Measurements from ENCODE around the gene ZBP1.

Gene ZBP1

DNA sequence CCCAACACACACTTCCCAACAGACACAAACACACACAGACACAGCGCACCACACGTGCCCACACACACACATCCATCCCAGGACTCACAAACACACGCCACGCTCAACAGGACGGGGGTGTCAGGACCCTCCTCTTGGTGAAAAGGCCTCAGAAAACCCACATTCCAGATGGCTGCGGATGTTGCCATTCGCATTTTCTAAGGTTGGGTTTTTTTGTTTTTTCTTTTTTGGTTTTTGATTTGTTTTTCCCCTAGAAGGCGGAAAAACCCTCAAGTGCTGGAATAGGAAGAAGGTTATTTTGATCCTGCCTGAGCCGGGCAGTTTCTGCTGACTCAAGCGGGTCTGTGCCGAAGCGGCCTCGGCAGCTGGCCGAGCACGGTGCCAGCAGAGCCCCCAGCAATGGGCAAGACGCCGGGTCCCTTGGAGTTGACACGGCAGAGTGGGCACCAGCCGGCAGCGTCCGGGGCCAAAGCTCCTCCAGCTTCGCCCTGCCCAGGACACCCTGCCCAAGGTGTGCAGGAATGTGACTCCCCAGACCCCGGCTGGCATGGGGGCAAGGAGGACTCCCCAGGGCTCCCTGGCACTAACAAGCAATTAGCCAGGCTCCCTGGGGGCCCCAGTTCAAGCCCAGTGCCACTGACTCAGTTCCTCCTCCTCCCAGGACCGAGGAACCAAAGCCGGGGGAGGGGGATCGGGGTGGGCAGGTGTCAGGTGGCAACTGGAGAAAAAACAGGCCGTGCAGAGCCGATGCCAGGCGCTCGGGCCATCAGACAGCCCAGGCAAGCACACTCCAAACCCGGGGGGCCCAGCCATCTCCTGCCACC lies 40.9 kb upstream of the ZBP1 start:
- no peaks in the 10 kb centered on the region for H3K9me3 Mint-ChIP-seq
- peaks cover 6% of the 10 kb centered on the region for H3K36me3 Mint-ChIP-seq
- peaks cover 23% of the 10 kb centered on the region for H3K4me1 Mint-ChIP-seq
- H3K4me3 Mint-ChIP-seq = no peak overlapping the region
- no peaks in the 10 kb centered on the region for H3K27me3 Mint-ChIP-seq
- no peak overlapping the region for H3K27ac Mint-ChIP-seq

DNA sequence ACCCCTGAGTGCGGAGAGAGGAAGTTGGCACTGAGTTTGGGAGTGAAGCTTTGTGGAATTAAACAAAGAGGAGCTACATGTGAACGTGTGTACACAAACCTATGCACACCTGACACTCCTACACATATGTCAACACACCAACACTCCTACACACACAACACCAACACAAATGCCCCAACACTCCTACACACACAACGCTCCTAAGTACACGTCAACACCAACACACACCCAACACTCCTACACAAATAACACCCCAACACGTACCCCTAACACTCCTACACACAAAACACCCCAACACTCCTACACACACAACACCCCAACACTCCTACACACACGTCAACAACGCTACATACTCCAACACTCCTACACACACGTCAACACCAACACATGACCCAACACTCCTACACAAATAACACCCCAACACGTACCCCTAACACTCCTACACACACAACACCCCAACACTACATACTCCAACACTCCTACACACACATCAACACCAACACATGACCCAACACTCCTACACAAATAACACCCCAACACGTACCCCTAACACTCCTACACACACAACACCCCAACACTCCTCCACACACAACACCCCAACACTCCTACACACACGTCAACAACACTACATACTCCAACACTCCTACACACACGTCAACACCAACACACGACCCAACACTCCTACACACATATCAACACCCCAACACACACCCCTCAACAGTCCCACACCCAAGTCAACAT lies 40.1 kb upstream of the ZBP1 start:
- Mint-ChIP-seq H3K4me3 (no peak overlapping the region), H3K9me3 (no peaks in the 10 kb centered on the region), H3K27me3 (no peaks in the 10 kb centered on the region), H3K27ac (no peak overlapping the region), H3K36me3 (peaks cover 6% of the 10 kb centered on the region), H3K4me1 (peaks cover 23% of the 10 kb centered on the region)

DNA sequence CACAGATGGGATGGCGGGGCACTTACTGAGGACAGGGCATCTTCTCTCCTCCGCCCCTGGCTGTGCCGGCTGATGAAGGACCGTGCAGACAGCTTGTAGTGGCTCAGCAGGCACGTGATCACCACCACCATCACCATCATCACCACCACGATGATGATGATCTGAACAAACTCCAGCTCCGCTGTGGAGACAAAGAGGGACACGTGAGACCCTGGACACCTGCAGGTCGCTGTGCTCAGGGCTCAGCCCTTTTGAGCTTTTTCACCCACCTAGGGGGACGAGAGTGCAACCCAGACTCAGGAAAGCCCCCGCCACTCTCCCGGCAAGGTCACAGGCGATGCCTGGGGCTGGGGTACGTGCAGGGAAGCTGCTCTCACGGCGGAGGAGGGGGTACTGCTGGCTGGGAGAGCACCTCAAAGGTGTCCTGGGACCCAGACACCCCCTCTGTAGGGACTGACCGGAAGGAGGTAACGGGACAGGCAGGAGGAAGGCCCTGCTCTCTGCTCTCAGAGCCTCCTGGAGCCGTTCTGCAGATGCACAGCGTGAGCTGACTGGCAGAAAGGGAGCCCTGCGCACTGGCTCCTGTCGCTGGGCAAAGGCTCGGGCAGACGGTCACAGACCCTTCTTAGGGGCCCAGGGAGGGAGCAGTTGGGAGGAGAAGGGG lies 39.4 kb upstream of the ZBP1 start:
- no peaks in the 10 kb centered on the region for H3K27me3 Mint-ChIP-seq
- H3K36me3 Mint-ChIP-seq = peaks cover 6% of the 10 kb centered on the region
- H3K9me3 Mint-ChIP-seq = no peaks in the 10 kb centered on the region
- H3K27ac Mint-ChIP-seq = peak overlapping the region; percentile 51
- H3K4me3 Mint-ChIP-seq = no peak overlapping the region
- H3K4me1 Mint-ChIP-seq = peaks cover 24% of the 10 kb centered on the region

DNA sequence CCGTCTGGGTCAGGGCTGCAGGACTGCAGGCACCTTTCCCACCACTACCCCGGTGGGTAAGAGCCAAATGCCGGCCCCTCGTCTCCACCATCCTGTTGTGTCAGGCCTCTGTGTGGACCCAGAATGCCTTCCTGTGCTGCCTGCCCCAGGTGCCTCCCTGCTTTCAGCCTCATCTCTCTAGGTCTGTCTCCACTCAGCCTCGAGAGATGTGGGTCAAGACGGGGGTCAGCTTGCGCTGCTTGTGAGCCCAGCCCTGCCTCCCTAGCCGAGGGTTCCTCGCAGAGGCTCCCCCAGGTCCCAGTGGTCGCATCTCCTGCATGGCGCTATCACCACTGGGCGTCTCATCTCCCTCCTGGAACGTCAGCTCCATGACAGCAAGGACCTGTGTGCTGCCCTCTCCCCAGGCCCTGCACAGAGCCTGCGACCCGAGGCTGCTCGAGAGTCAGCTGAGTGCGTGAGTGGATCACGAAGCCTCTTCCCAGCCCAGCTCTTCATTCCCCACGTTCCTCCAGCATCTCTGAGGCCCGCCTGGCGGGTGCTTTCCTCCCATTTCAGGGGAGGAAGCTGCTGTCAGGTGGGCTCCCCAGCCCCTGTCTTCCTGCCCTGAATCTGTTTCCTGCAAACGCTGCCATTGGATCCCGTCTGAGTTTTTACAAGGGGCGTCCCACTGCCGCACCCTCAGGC lies 38.7 kb upstream of the ZBP1 start:
- Mint-ChIP-seq H3K4me1 (peaks cover 29% of the 10 kb centered on the region), H3K36me3 (peaks cover 6% of the 10 kb centered on the region), H3K27me3 (no peaks in the 10 kb centered on the region), H3K4me3 (no peak overlapping the region), H3K9me3 (no peaks in the 10 kb centered on the region), H3K27ac (peak overlapping the region; percentile 51)

DNA sequence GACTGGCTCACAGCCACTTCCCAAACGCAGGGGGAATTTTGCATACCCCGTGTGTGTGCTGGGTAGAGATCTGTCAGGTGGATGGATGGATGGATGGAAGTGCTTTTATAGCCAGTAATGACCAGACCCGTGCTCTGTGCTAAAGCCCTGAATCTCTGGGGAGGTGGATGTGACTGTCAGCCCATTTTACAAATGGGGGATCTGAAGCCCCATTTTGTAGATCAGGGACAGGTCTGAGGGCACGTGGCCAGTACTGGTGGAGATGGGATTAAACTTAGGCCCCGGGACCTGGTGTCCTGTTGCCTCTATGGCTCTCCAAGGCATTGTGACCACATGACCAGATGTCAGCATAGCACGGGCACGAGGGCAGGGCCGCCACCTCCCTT lies 38.2 kb upstream of the ZBP1 start:
- H3K4me3 Mint-ChIP-seq = peak overlapping the region; percentile 26
- peaks cover 29% of the 10 kb centered on the region for H3K4me1 Mint-ChIP-seq
- no peaks in the 10 kb centered on the region for H3K27me3 Mint-ChIP-seq
- peaks cover 6% of the 10 kb centered on the region for H3K36me3 Mint-ChIP-seq
- H3K9me3 Mint-ChIP-seq = no peaks in the 10 kb centered on the region
- peak overlapping the region; percentile 83 for H3K27ac Mint-ChIP-seq

DNA sequence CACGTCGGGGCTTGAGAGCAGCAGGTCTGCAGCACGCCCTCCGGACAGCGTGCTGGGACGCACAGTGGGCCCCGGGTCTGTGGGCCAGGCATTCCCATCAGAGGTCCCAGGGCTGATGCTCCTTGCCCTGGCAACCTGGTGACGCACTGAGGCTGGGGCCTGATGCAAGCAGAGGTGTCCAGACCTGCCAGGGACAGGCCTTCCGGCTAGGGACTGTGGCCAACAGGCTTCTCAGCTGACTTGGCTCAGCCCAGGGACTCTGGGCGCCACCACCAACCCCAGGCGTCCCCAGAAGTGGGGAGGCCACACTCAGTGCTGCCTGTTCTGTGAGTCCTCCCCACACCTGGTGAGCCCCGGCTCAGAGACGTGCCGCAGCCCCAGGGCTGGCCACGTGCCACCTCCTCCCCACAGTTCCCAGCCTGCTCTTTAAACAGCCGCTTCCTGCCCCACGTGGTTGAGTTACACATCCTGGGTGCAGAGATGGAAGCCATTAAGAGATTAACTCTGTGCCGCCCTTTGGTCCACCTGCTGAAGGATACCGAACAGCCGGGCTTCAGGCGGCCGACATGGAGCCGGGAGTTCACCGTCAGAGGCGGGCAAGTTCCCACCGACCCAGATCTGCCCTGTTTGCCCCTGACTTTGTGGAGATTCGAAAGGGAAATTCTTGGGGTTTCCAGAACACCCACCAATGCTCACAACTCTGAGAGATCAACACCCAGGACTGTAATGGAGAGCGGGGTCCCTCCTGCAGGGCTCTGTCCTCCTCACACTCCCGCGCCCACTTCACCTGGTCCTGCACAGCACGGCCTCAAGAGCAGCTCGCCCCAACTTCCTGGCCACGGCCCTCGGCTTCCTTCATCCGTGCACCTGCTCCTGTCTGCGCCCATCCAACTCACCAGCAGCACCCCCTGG lies 37.6 kb upstream of the ZBP1 start:
- Mint-ChIP-seq H3K36me3 (peaks cover 6% of the 10 kb centered on the region), H3K4me1 (peaks cover 29% of the 10 kb centered on the region), H3K27me3 (no peaks in the 10 kb centered on the region), H3K27ac (peak overlapping the region; percentile 83), H3K4me3 (peak overlapping the region; percentile 26), H3K9me3 (no peaks in the 10 kb centered on the region)

DNA sequence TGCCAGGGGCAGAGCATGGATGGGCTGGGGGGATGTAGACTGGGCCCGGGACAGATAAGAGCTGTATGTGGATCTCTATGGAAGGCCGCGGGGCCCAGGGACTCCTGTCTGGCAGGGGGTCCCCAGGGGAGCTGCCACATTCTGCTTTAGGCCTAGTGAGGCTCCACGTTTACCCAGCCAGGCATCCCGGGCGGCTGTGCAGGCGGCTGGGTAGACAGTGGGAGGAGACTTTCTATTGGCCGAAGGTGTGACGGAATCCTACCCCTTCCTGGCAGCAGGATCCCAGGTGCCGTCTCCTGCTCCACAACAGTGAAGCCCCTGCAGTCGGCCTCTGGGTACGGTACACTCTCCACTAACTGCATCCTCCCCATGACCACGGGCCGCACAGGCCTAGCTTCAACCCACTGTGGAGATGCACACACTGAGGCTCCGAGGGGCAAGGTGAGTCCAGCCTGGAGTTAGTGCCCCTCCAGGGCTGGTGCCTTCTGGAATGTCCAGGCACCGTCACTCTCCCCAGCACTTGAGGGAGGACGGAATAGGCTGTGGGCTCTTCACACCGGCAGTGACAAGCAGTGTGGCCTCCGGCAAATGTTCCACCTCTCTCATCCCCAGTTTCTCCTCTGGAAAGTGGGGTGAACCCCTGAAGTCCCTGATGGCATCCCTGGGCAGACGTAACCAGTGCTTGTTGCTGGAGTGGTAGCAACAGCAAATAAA lies 36.8 kb upstream of the ZBP1 start:
- H3K36me3 Mint-ChIP-seq = peaks cover 6% of the 10 kb centered on the region
- H3K4me3 Mint-ChIP-seq = no peak overlapping the region
- H3K4me1 Mint-ChIP-seq = peaks cover 29% of the 10 kb centered on the region
- H3K9me3 Mint-ChIP-seq = no peaks in the 10 kb centered on the region
- no peak overlapping the region for H3K27ac Mint-ChIP-seq
- no peaks in the 10 kb centered on the region for H3K27me3 Mint-ChIP-seq

DNA sequence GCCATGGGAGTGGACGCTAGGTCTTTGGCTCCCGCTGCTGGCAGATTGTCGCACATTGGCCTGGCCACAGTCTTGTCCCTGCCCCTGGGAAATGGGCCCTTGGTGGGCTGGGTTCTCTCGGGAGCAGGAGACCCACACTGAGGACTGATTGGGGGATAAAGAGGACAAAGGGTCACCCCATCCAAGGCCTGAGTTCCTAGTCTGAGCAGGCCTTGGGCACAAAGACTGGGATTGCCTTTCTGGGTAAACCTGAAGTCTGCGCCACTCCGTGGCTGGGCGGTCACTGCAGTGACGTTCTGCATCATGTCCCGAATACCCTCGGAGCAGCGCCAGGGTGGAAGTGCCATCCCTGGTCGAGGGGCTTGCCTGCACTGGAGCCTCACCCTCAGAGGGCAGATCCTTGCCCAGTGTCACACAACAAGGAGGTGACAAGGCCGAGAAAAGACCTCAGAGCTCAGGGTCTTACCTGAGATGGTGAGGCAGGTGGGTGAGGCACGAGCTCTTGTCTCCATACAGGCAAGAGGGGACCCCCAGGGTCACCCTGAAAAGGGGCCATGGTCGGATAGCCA lies 36.1 kb upstream of the ZBP1 start:
- H3K27me3 Mint-ChIP-seq = no peaks in the 10 kb centered on the region
- no peak overlapping the region for H3K27ac Mint-ChIP-seq
- peaks cover 29% of the 10 kb centered on the region for H3K4me1 Mint-ChIP-seq
- H3K4me3 Mint-ChIP-seq = no peak overlapping the region
- H3K36me3 Mint-ChIP-seq = peaks cover 7% of the 10 kb centered on the region
- no peaks in the 10 kb centered on the region for H3K9me3 Mint-ChIP-seq

DNA sequence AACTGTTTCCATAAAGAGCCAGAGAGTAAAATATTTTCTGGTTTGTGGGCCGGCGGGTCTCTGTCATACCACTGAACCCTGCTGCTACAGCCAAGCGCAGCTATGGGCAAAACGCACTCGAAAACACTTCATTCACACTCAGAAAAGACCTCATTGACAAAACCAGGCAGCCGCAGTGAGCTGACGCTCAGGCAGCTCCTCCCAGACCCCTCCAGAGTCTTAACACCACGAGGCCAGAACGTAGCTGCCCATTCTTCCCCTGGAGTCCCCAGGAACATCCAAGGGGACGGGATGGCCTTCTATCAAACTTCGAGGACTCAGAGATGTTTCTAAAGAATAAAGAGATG lies 35.6 kb upstream of the ZBP1 start:
- Mint-ChIP-seq H3K4me1 (peaks cover 29% of the 10 kb centered on the region), H3K9me3 (no peaks in the 10 kb centered on the region), H3K27ac (no peak overlapping the region), H3K4me3 (no peak overlapping the region), H3K27me3 (no peaks in the 10 kb centered on the region), H3K36me3 (peaks cover 7% of the 10 kb centered on the region)

DNA sequence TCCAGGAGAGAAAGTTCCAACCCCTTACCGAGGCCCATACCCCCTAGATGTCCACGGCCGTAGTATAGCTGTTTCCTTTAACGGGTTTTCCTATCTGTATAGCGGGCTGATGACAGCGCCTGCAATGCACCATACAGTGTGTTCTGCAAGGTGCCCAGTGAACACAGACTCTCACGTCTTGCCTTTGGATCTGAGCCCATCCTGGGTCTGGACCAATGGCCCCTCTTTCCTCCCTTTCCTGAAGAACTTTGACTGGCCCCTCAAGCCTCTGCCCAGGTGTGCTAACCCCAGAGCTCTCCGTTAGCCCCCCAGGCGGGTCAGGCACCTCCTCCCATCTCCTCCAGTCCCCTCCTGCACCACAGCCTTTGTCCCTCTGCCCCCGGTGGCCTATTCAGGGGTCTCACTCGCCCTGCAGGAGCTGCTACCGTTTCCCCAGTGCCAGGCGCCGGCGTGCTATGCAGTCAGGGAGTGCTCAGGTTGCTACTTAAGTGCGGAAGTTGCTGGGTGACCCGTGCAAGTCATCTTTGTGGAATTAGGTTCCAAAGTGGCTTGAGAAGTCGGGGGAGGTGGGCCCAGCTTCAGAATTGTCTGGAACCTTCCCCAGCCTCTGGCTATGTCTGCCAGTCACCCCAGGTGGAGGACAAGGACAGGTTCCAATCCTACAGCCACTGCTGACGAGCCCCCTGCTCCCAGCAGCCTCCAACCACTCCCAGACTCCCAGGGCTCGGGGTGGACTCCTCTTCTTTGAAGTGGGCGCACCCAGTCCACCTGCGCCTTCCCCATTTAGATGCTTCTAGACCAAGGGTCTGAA lies 35.0 kb upstream of the ZBP1 start:
- Mint-ChIP-seq H3K4me3 (no peak overlapping the region), H3K4me1 (peaks cover 29% of the 10 kb centered on the region), H3K9me3 (no peaks in the 10 kb centered on the region), H3K36me3 (peaks cover 7% of the 10 kb centered on the region), H3K27ac (no peak overlapping the region), H3K27me3 (no peaks in the 10 kb centered on the region)

DNA sequence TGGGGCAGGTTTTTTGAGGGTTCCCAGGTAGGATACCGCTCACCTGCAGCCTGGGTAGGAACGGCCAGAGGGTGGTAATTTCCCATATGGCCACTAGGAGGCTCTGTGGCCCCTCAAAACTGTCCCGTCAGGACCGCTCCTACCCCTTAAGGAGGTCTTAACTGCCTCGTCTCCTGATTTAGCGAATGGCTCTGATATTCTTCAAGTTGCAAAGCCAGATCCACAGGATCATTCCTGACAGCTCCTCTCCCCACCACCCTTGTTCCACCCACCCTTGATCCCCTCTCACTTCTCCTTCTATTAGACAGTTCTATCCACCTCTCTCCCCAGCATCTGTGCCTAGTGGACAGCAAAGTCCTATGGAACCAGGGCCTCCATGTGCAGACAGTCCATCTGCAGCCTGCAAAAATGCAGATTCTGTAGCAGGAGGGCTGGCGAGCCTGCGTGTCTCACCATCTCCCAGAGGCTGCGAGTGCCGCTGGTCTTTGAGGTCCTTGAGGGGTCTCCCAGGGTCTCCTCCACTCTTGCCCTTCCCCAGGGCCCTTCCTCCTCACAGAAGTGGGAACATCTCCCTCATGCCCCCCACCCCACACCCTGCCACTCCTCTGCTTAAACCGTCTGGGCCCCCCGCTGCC lies 34.3 kb upstream of the ZBP1 start:
- no peak overlapping the region for H3K4me3 Mint-ChIP-seq
- H3K36me3 Mint-ChIP-seq = peaks cover 7% of the 10 kb centered on the region
- no peaks in the 10 kb centered on the region for H3K9me3 Mint-ChIP-seq
- H3K27ac Mint-ChIP-seq = no peak overlapping the region
- peaks cover 28% of the 10 kb centered on the region for H3K4me1 Mint-ChIP-seq
- H3K27me3 Mint-ChIP-seq = no peaks in the 10 kb centered on the region

DNA sequence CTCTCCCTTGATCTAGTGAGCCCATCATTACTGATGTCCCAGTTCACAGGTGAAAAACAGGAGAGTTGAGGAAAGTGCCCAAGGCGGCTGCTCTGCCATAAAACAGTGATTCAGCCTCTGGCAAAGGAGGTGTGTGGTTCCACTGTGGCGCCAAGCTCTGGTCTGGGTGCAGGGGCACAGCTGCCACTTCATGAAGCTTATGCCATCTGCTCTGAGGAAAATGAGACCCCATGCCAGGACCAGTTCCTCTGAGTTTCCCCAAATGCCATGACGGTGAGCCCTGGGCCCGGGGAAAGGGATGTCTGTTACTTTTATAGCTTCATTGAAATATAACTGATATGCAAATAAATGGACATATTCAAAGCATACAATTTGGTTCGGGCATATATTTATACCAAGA lies 33.7 kb upstream of the ZBP1 start:
- H3K27me3 Mint-ChIP-seq = no peaks in the 10 kb centered on the region
- no peaks in the 10 kb centered on the region for H3K9me3 Mint-ChIP-seq
- no peak overlapping the region for H3K4me3 Mint-ChIP-seq
- no peak overlapping the region for H3K27ac Mint-ChIP-seq
- H3K4me1 Mint-ChIP-seq = peaks cover 22% of the 10 kb centered on the region
- H3K36me3 Mint-ChIP-seq = peaks cover 4% of the 10 kb centered on the region

DNA sequence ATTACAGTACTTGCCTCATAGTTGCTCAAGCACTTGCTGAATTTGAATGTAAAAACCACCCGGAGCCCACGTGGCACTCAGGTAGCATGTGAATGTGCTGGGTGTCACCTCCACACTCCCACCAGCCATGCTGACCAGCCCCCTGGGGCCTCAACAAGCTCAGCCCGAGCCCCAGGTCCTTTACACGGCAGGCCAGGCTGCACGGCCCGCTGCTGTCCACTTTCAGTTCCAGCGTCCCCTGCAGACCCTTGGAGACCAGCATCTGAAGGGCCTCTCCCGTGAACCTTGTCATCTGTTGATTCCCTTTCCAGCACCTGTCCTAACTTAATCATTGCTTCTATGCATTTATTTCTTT lies 33.3 kb upstream of the ZBP1 start:
- no peak overlapping the region for H3K27ac Mint-ChIP-seq
- no peaks in the 10 kb centered on the region for H3K9me3 Mint-ChIP-seq
- H3K36me3 Mint-ChIP-seq = peaks cover 4% of the 10 kb centered on the region
- no peak overlapping the region for H3K4me3 Mint-ChIP-seq
- no peaks in the 10 kb centered on the region for H3K27me3 Mint-ChIP-seq
- H3K4me1 Mint-ChIP-seq = peaks cover 18% of the 10 kb centered on the region
